GM23248 (cell line): ENCODE measurements around the gene PDE4B.

ENCODE experiments used
- EZH2 ChIP-seq: fragments of 200-600 bp; sonication (generic); IDR thresholded peaks from 2 replicates; pipeline ENCODE4 v1.6.1; 2018; ENCODE audit warnings: antibody characterized with exemption, mild to moderate bottlenecking; ENCODE audit not compliant: insufficient read depth, poor library complexity, severe bottlenecking
- EZH2phosphoT487 ChIP-seq: fragments of 200-600 bp; sonication (generic); IDR thresholded peaks from 2 replicates; pipeline ENCODE4 v1.6.1; 2018; ENCODE audit warnings: antibody characterized with exemption, moderate library complexity, mild to moderate bottlenecking, low read depth; ENCODE audit not compliant: insufficient read depth

DNA sequence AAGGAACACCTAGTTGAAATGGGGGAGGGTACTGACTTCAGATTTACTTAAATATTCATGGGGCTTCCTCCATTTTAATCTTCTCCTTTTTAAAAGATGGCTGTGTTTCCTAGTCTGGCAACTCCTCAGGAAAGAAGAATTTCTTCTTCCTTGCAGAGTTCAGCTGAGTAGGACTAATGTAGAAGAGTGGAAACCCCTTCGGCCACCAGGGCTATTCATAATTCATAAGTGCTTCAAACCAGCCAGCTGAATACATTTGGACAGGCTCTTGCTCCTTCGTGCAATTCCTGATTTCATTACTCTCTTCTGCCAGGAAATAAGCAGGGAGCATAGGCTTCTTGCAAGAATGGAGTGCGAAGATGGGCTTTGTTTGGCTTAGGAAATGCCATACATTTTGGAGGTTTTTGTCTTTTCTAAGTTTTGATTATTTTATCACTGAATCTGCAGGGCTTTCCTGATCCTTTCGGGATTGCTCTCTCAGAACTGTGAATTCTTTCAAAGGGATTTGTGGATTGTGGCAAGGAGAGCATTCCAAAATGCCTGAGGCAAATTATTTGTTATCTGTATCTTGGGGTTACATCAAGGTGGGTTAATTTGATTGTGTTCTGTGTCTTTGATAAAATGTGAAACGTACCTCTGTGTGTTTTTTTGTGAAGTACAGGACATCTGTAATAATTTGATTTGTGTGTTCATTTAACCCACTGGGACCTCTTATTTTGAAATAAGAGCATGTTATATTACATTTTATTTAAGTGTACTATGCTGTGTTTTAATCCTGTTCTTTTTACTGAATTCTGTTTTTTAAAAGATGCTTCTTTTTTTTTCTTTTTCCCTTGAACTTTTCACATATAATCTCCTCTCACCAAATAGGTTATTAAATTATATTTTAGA lies 561.9 kb downstream of the PDE4B start:
- TF ChIP-seq EZH2 (no peak), EZH2phosphoT487 (no peak)
